Stomach (tissue), 19 donors: Measurements from ENCODE around the gene RSL1D1. TPM values are rescaled to one million over a fixed set of nuclear protein-coding genes. Genes with fewer than 3 reads are reported as not detected.

Experiments
- DNase-seq, 2 donors: peaks; one replicate each; pipeline versions ENCODE4 v3.0.0 to v3.0.0-alpha.2; 2013 to 2019
- H3K27ac ChIP-seq, 5 donors: fragments of 200-600 bp in 4 of 5; sonication (generic) in 4 of 5; one replicate each; pipeline ENCODE4 v1.5.1; 2013 to 2019; ENCODE audit warnings: mild to moderate bottlenecking in 1 of 5, moderate library complexity in 1 of 5
- H3K27me3 ChIP-seq, 3 donors: fragments of 200-600 bp; sonication (generic); one replicate each; pipeline ENCODE4 v1.5.1; 2017 to 2019; ENCODE audit warnings: mixed run types in 1 of 3
- H3K36me3 ChIP-seq, 4 donors: fragments of 200-600 bp; sonication (generic); 1 replicate in 3 of 4; 2 replicates in 1 of 4; pipeline ENCODE4 v1.5.1; 2016 to 2019
- H3K4me1 ChIP-seq, 4 donors: fragments of 200-600 bp; sonication (generic); one replicate each; pipeline ENCODE4 v1.5.1; 2016 to 2019
- H3K4me3 ChIP-seq, 4 donors: fragments of 200-600 bp; sonication (generic) in 3 of 4; one replicate each; pipeline ENCODE4 v1.5.1; 2016 to 2019; ENCODE audit warnings: mild to moderate bottlenecking in 1 of 4
- H3K9me3 ChIP-seq, 4 donors: fragments of 200-600 bp; sonication (generic); one replicate each; pipeline ENCODE4 v1.5.1; 2016 to 2019
- EP300 ChIP-seq: sonication (generic); formaldehyde crosslinking; IDR thresholded peaks from one replicate; pipeline ENCODE4 v1.6.1; 2017; ENCODE audit warnings: antibody characterized with exemption
- POLR2A ChIP-seq, 4 donors: fragments of 450-650 bp; IDR thresholded peaks; one replicate each; pipeline ENCODE4 v1.6.1; 2016; ENCODE audit warnings: antibody characterized with exemption in 4 of 4, control low read depth in 2 of 4, mild to moderate bottlenecking in 1 of 4, moderate library complexity in 1 of 4
- POLR2AphosphoS5 ChIP-seq, 3 donors: sonication (generic); formaldehyde crosslinking; IDR thresholded peaks; one replicate each; pipeline ENCODE4 v1.6.1; 2016; ENCODE audit warnings: antibody characterized with exemption in 3 of 3
- WGBS, 5 donors: extraction: QIAGEN DNeasy Blood & Tissue Kit in 3 of 5; methylation state at CpG; one replicate each; pipeline versions ENCODE4 v1.1.5 to v1.1.7; 2013 to 2018; 5-methylcytosine and 5-hydroxymethylcytosine counted together
- intact Hi-C: fragments of 100-400 bp; cut with DNase I; formaldehyde crosslinking; loops from one replicate; pipeline ENCODE4 v1.15.1; 2023; ENCODE audit warnings: low total_unique reads
- long read RNA-seq, 10 donors: transcript quantifications; one replicate each; lab custom pipeline, GENCODE V29; 2026
- polyA plus RNA-seq, 3 donors: library from polyadenylated mRNA; stranded (reverse); fragments of 200-250 nt; gene quantifications; one replicate each; pipeline ENCODE4 v1.2.3, GENCODE V29; 2013
- total RNA-seq, 5 donors: library from RNA; depleted of rRNA; stranded (reverse); fragments of >200 nt; gene quantifications; one replicate each; pipeline versions ENCODE4 v1.1.0 to v1.2.3, GENCODE V29; 2014 to 2016
- TF ChIP-seq, protein P1 (sequence below), 7 experiments: fragments of 450-650 bp in 4 of 7; fragments of 200-600 bp in 3 of 7; sonication (generic) in 3 of 7; IDR thresholded peaks; one replicate each; pipeline ENCODE4 v1.5.1; 2016 to 2019; ENCODE audit warnings: antibody characterized with exemption in 7 of 7, control low read depth in 2 of 7, mild to moderate bottlenecking in 1 of 7
- donor health status: healthy with polysubstance abuse.
- donor health status: Bipolar disorder and iron deficiency.
- donor health status: healthy.

The RSL1D1 gene
- total RNA-seq (100 to 1,000 TPM in 2 of 5 donors, 10 to 100 TPM in 3; 21.1 to 255 (median 87.8) TPM), polyA plus RNA-seq (100 to 1,000 TPM in 1 of 3 donors, 10 to 100 TPM in 2; 52.7 to 146 (median 65.6) TPM)
- long read RNA-seq, donor 1, full-length matches to known transcripts = 13 of 20 reads
- long read RNA-seq, donor 1, partial matches to known transcripts = 7 of 20 reads
- long read RNA-seq, donor 1, other reads (novel, unspliced or antisense) = 0 of 20 reads
- long read RNA-seq, donor 2, full-length matches to known transcripts = 33 of 41 reads
- long read RNA-seq, donor 2, partial matches to known transcripts = 0 of 41 reads
- long read RNA-seq, donor 2, other reads (novel, unspliced or antisense) = 8 of 41 reads
- long read RNA-seq, donor 3, full-length matches to known transcripts = 13 of 39 reads
- long read RNA-seq, donor 3, partial matches to known transcripts = 26 of 39 reads
- long read RNA-seq, donor 3, other reads (novel, unspliced or antisense) = 0 of 39 reads
- long read RNA-seq, donor 4, full-length matches to known transcripts = 2 of 2 reads
- long read RNA-seq, donor 4, partial matches to known transcripts = 0 of 2 reads
- long read RNA-seq, donor 4, other reads (novel, unspliced or antisense) = 0 of 2 reads
- long read RNA-seq, donor 5, full-length matches to known transcripts = 20 of 37 reads
- long read RNA-seq, donor 5, partial matches to known transcripts = 17 of 37 reads
- long read RNA-seq, donor 5, other reads (novel, unspliced or antisense) = 0 of 37 reads
- long read RNA-seq, donor 6, full-length matches to known transcripts = 88 of 179 reads
- long read RNA-seq, donor 6, partial matches to known transcripts = 70 of 179 reads
- long read RNA-seq, donor 6, other reads (novel, unspliced or antisense) = 21 of 179 reads
- long read RNA-seq, donor 7, full-length matches to known transcripts = 26 of 61 reads
- long read RNA-seq, donor 7, partial matches to known transcripts = 35 of 61 reads
- long read RNA-seq, donor 7, other reads (novel, unspliced or antisense) = 0 of 61 reads
- long read RNA-seq, donor 8, full-length matches to known transcripts = 14 of 58 reads
- long read RNA-seq, donor 8, partial matches to known transcripts = 36 of 58 reads
- long read RNA-seq, donor 8, other reads (novel, unspliced or antisense) = 8 of 58 reads
- long read RNA-seq, donor 9, full-length matches to known transcripts = 15 of 69 reads
- long read RNA-seq, donor 9, partial matches to known transcripts = 54 of 69 reads
- long read RNA-seq, donor 9, other reads (novel, unspliced or antisense) = 0 of 69 reads
- long read RNA-seq, donor 10, full-length matches to known transcripts = 10 of 23 reads
- long read RNA-seq, donor 10, partial matches to known transcripts = 13 of 23 reads
- long read RNA-seq, donor 10, other reads (novel, unspliced or antisense) = 0 of 23 reads

DNA sequence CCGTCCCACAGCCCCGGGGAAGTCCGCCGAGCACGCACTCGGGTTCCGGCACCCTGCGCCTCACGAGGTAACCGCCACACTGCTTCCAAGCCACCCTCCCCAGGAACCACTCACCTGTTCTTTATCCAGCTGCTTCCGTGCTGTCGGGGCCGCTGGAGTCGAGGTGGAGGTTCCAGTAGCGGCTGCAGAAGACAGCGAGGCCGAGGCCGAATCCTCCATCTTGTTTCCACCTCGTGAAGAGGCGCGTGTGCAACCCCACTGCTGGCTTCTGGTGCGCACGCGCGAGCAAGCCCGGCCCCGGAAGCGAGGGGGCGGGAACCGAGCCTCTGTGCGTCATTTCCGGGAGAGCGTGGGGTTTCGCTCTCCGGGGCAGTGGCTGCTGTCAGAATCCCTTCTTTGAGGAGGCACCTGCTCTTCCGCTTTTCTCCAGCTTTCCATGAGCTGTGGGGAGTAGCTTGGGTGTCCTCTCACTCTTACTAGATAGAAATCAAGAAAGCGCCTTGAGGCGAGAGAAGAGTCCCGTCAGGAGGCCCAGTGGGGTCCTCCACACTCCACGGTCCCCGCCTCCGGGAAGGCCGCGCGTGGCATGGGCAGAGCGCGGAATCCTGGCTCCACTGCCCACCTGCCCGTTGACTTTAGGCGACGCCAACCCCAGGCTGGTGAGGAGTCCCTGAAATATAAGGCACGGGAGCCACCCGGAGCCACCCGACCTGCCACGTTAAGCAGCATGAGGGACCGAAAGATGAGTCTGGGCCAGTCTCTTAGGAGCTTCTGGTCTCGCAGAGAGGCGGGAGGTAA, at the start of gene RSL1D1:
RSL1D1 (minus strand) TSS at position 249 of the 798 bp plus-strand sequence; CDS start at position 219, 30 bp downstream.
- DNase-seq = peak; percentile 91 to 98
- TF ChIP-seq EP300 = no peak
- TF ChIP-seq POLR2AphosphoS5 (IDR thresholded peaks at IDR 0.05) = peak; percentile 88 to 95 (median 89)
- TF ChIP-seq POLR2A (IDR thresholded peaks at IDR 0.05) = no peak
- TF ChIP-seq, protein P1, sequence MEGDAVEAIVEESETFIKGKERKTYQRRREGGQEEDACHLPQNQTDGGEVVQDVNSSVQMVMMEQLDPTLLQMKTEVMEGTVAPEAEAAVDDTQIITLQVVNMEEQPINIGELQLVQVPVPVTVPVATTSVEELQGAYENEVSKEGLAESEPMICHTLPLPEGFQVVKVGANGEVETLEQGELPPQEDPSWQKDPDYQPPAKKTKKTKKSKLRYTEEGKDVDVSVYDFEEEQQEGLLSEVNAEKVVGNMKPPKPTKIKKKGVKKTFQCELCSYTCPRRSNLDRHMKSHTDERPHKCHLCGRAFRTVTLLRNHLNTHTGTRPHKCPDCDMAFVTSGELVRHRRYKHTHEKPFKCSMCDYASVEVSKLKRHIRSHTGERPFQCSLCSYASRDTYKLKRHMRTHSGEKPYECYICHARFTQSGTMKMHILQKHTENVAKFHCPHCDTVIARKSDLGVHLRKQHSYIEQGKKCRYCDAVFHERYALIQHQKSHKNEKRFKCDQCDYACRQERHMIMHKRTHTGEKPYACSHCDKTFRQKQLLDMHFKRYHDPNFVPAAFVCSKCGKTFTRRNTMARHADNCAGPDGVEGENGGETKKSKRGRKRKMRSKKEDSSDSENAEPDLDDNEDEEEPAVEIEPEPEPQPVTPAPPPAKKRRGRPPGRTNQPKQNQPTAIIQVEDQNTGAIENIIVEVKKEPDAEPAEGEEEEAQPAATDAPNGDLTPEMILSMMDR (IDR thresholded peaks at IDR 0.05) = peak in 1 of 7 experiments; percentile 2
- Histone ChIP-seq H3K27ac (peak within 1 kb of the TSS; percentile 86 to 92 (median 90)), H3K27me3 (no peaks in the 10 kb centered on the region), H3K9me3 (no peaks in the 10 kb centered on the region), H3K4me3 (peak within 1 kb of the TSS; percentile 78 to 99 (median 96)), H3K4me1 (peaks cover 30 to 68% (median 45%) of the 10 kb centered on the region in 4 donors), H3K36me3 (peaks cover 26 to 34% (median 27%) of the 10 kb centered on the region in 4 donors)
- 0 to 1% (median 0%) methylated on average over 27 to 57 of the region's 57 CpGs for WGBS, 5 donors
- intact Hi-C loops = no loop called here

DNA sequence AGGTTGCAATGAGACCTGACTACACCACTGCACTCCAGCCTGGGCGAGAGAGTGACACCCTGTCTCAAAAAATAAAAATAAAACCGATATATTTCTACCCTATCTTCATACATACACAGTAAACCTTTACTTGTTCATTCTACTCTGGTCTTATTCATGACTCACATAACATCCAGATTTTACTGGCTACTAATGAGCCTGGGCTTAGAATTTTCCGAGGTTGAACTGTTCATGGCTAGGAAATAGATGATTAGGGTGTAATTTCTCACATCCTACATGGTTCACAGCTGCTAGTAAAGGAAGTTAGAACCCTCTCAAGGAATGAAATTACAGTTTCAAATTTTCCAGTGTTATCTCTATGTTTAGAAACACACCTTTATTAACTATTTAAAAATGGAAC, 49.7 kb upstream of the RSL1D1 start:
- Histone ChIP-seq H3K27ac (peak overlapping the region in 1 of 5 donors; percentile 17), H3K4me3 (no peak overlapping the region), H3K9me3 (no peaks in the 10 kb centered on the region), H3K36me3 (peaks cover 0 to 26% (median 15%) of the 10 kb centered on the region in 4 donors), H3K4me1 (peaks cover 2 to 71% (median 39%) of the 10 kb centered on the region in 4 donors), H3K27me3 (no peaks in the 10 kb centered on the region)
- 46 to 58% (median 55%) methylated on average over 3 of the region's 3 CpGs for WGBS, 5 donors
- TF ChIP-seq EP300 (no peak), POLR2AphosphoS5 (IDR thresholded peaks at IDR 0.05) (no peak), POLR2A (IDR thresholded peaks at IDR 0.05) (no peak)
- no peak for DNase-seq
- intact Hi-C loops = no loop called here

DNA sequence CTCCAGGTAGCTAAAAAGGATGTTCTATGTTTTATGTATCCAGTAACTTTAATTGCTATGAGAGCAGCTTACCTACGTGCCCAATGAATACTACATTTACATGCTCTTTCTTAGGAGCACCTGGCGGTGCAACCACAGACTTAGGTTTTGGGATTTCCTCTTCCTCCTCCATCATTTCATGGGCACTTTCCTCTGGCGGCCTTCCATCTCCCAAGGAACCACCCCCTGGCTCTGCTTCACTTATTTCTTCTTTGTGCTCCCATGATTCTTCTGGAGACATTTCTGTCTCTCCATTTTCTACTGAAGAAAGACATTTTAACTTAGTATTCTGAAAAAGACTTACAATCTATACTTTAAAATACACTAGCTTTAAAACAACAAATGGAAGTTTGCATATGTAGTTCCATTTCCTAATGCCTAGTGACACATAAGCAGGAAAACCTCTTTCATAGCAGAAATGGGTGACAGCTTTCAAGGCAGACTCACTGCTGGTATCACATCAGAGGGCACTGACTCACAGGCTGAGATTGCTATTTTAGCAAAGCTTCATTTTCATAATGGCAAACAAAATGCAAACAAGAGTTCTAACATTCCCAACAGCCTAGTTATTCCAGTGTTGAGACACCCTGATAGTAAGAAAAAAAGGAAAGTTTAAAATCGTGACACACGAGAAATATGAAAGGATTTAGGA, 45.3 kb upstream of the RSL1D1 start:
- TF ChIP-seq POLR2A (IDR thresholded peaks at IDR 0.05) (no peak), POLR2AphosphoS5 (IDR thresholded peaks at IDR 0.05) (peak in 1 of 3 donors; percentile 14), EP300 (no peak)
- TF ChIP-seq, protein P1 (IDR thresholded peaks at IDR 0.05) = no peak
- H3K36me3 ChIP-seq = peaks cover 24 to 57% (median 51%) of the 10 kb centered on the region in 4 donors
- intact Hi-C loops = no loop called here
- 73 to 84% (median 77%) methylated on average over 5 of the region's 5 CpGs for WGBS, 5 donors
- H3K27me3 ChIP-seq = no peaks in the 10 kb centered on the region
- no peak overlapping the region for H3K4me3 ChIP-seq
- no peaks in the 10 kb centered on the region for H3K9me3 ChIP-seq
- peaks cover 0 to 47% (median 29%) of the 10 kb centered on the region in 4 donors for H3K4me1 ChIP-seq
- no peak for DNase-seq
- H3K27ac ChIP-seq = peak overlapping the region in 1 of 5 donors; percentile 47
